Brain microvascular endothelial cell (primary cell): ENCODE results near the gene LRRC71.
A peak's percentile ranks its signal among the peaks of the same experiment; 100 is the strongest.

ENCODE experiments used
- DNase-seq: peaks from one replicate; pipeline ENCODE4 v3.0.0-alpha.2; 2020
- H3K27ac ChIP-seq: fragments of 250-450 bp; sonication (Bioruptor Pico); 2 replicates; pipeline ENCODE4 v1.5.1; 2020; ENCODE audit warnings: mild to moderate bottlenecking, moderate library complexity
- H3K27me3 ChIP-seq: fragments of 250-450 bp; sonication (Bioruptor Pico); replicated peaks from 2 replicates; pipeline ENCODE4 v1.5.1; 2020; ENCODE audit warnings: mild to moderate bottlenecking
- H3K36me3 ChIP-seq: fragments of 250-450 bp; sonication (Bioruptor Pico); replicated peaks from 2 replicates; pipeline ENCODE4 v1.5.1; 2020; ENCODE audit warnings: mild to moderate bottlenecking
- H3K4me3 ChIP-seq: 2 replicates; pipeline ENCODE4 v1.5.1; 2011; ENCODE audit warnings: low read depth, mild to moderate bottlenecking, control low read depth, low read length, moderate library complexity
- CTCF ChIP-seq: IDR thresholded peaks from 2 replicates; pipeline ENCODE4 v1.5.1; 2011; ENCODE audit warnings: low read depth, mild to moderate bottlenecking, moderate library complexity, low read length, control low read depth, inconsistent platforms; ENCODE audit errors: missing control alignments
- in situ Hi-C: cut with HindIII; loops from 2 replicates; pipeline ENCODE4 v1.10.0; 2017; ENCODE audit warnings: low sequenced_read_pairs, low pct_ligation_motif_present

The LRRC71 gene

GRCh38 chr1:156896490-156897033, 23.9 kb upstream of the LRRC71 start:
- in situ Hi-C loops = no loop called here
- Histone ChIP-seq H3K36me3 (no peaks in the 10 kb centered on the region), H3K27me3 (no peaks in the 10 kb centered on the region), H3K4me3 (no peak overlapping the region), H3K27ac (peak overlapping the region; percentile 90)
- peak; percentile 81 for DNase-seq
- TF ChIP-seq CTCF = no peak

GRCh38 chr1:156897078-156897825, 23.2 kb upstream of the LRRC71 start:
- in situ Hi-C loops = no loop called here
- Histone ChIP-seq H3K4me3 (no peak overlapping the region), H3K36me3 (no peaks in the 10 kb centered on the region), H3K27ac (peak overlapping the region; percentile 90), H3K27me3 (no peaks in the 10 kb centered on the region)
- TF ChIP-seq CTCF = no peak
- DNase-seq = peak; percentile 75

GRCh38 chr1:156898161-156898566, 22.3 kb upstream of the LRRC71 start:
- Histone ChIP-seq H3K27ac (peak overlapping the region; percentile 90), H3K4me3 (no peak overlapping the region), H3K36me3 (no peaks in the 10 kb centered on the region), H3K27me3 (no peaks in the 10 kb centered on the region)
- in situ Hi-C loops = no loop called here
- no peak for TF ChIP-seq CTCF
- DNase-seq = peak; percentile 51

- DNase-seq = no peak
- in situ Hi-C loops = no loop called here
- Histone ChIP-seq H3K27me3 (no peaks in the 10 kb centered on the region), H3K27ac (peak overlapping the region; percentile 90), H3K36me3 (no peaks in the 10 kb centered on the region), H3K4me3 (no peak overlapping the region)
- no peak for TF ChIP-seq CTCF
Observed at GRCh38 chr1:156898971-156899664, 21.3 kb upstream of the LRRC71 start.

- H3K27ac ChIP-seq = no peak overlapping the region
- in situ Hi-C loops = no loop called here
- TF ChIP-seq CTCF = no peak
- DNase-seq = peak; percentile 49
- no peak overlapping the region for H3K4me3 ChIP-seq
- H3K36me3 ChIP-seq = no peaks in the 10 kb centered on the region
- no peaks in the 10 kb centered on the region for H3K27me3 ChIP-seq
Observed at GRCh38 chr1:156899956-156900718, 20.3 kb upstream of the LRRC71 start.
